ENCODE measurements around the gene SUMO3.

GRCh38 chr21:44819283-44820243 is 1.7 kb upstream of the SUMO3 start:
- TF ChIP-seq POLR2A (IDR thresholded peaks at IDR 0.05): no peak
- no peak for TF ChIP-seq CTCF (IDR thresholded peaks at IDR 0.05)
- no peak for TF ChIP-seq POLR2AphosphoS5 (IDR thresholded peaks at IDR 0.05)
- TF ChIP-seq EP300 (IDR thresholded peaks at IDR 0.05): no peak

All from suprapubic skin (tissue), 4 donors.